Endodermal cell (in vitro differentiated cells): ENCODE results near the gene ZNF442. TPM values are rescaled to one million over a fixed set of nuclear protein-coding genes. Genes with fewer than 3 reads are reported as not detected.

Experiments
- DNase-seq: peaks from one replicate; pipeline ENCODE4 v3.0.0-alpha.2; 2017
- H3K27ac ChIP-seq: 2 replicates; pipeline ENCODE4 v1.5.1; 2013; ENCODE audit warnings: mild to moderate bottlenecking, low read depth, low read length, moderate library complexity
- H3K27me3 ChIP-seq: 2 replicates; pipeline ENCODE4 v1.6.1; 2013; ENCODE audit warnings: mild to moderate bottlenecking, low read length, moderate library complexity; ENCODE audit not compliant: insufficient read depth, control insufficient read depth, poor library complexity, severe bottlenecking
- H3K36me3 ChIP-seq: 2 replicates; pipeline ENCODE4 v1.7.0; 2013; ENCODE audit warnings: mild to moderate bottlenecking, low read length, moderate library complexity; ENCODE audit not compliant: control insufficient read depth, insufficient read depth
- H3K4me1 ChIP-seq: one replicate; pipeline ENCODE4 v1.7.0; 2013; ENCODE audit warnings: low read length; ENCODE audit not compliant: control insufficient read depth, insufficient read depth
- H3K4me3 ChIP-seq: 2 replicates; pipeline ENCODE4 v1.5.1; 2013; ENCODE audit warnings: mild to moderate bottlenecking, low read length, moderate library complexity
- H3K9ac ChIP-seq: 2 replicates; pipeline ENCODE4 v1.6.1; 2013; ENCODE audit warnings: mild to moderate bottlenecking, low read length, moderate library complexity; ENCODE audit not compliant: poor library complexity, severe bottlenecking; ENCODE audit errors: extremely low read depth
- H3K9me3 ChIP-seq: 2 replicates; pipeline ENCODE4 v1.6.1; 2013; ENCODE audit warnings: mild to moderate bottlenecking, low read length, moderate library complexity; ENCODE audit not compliant: control insufficient read depth
- H3K27ac Mint-ChIP-seq: 2 replicates; pipeline ENCODE4 v1.8.0; 2020; ENCODE audit warnings: mixed read lengths
- H3K27me3 Mint-ChIP-seq: 2 replicates; pipeline ENCODE4 v1.8.0; 2021; ENCODE audit warnings: mild to moderate bottlenecking, mixed read lengths; ENCODE audit not compliant: insufficient read depth
- H3K36me3 Mint-ChIP-seq: 2 replicates; pipeline ENCODE4 v1.8.0; 2020; ENCODE audit warnings: low read depth, mixed read lengths
- H3K4me1 Mint-ChIP-seq: 2 replicates; pipeline ENCODE4 v1.8.0; 2020; ENCODE audit warnings: mixed read lengths
- H3K4me3 Mint-ChIP-seq: 2 replicates; pipeline ENCODE4 v1.8.0; 2020; ENCODE audit warnings: mild to moderate bottlenecking, moderate library complexity, mixed read lengths
- H3K9me3 Mint-ChIP-seq: 2 replicates; pipeline ENCODE4 v1.8.0; 2020; ENCODE audit warnings: mild to moderate bottlenecking, mixed read lengths
- WGBS, 2 experiments: methylation state at CpG; one replicate each; pipeline versions ENCODE4 v1.1.5 to v1.1.7; 2013; ENCODE audit warnings: missing lambda C conversion rate in 2 of 2, mixed read lengths in 1 of 2; ENCODE audit not compliant: insufficient coverage in 1 of 2, insufficient read length in 1 of 2; 5-methylcytosine and 5-hydroxymethylcytosine counted together
- total RNA-seq, 2 donors: library from RNA; stranded (reverse); fragmentation: NEBNext Ultra II Directional in 1 of 2; extraction: Animal tissue kit (Norgen Biotek cat#: 25700) in 1 of 2; gene quantifications; 2 replicates in 1 of 2; 3 replicates in 1 of 2; pipeline ENCODE4 v1.2.1, GENCODE V29; 2021
- TF ChIP-seq, protein P1 (sequence below): fragments of 200-600 bp; sonication (generic); conservative IDR thresholded peaks from 2 replicates; pipeline ENCODE4 v1.5.0; 2021; ENCODE audit warnings: antibody characterized with exemption, mild to moderate bottlenecking

Gene ZNF442
- total RNA-seq, 2 donors from 2014 or later, result 2.7 to 3.5 TPM

DNA sequence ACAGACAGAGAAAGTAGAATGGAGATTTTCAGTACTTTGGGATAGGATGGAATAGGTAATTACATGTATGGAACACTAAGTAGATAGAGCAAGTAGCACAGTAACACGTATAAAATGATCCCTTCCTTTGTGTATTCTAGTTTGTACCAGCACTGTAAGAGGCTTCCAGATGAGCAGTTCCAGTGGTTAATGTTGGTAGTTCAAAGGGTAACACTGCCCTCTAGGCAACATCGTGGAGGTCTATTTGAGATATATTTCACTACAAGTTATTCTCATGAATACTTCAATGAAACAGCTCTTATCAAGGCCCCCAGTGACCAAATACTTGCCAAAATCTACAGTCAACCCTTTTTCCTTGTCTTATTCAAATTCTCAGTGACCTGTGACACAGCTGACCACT, 18.6 kb downstream of the ZNF442 start:
- no peak overlapping the region for H3K9ac ChIP-seq
- peaks cover 73% of the 10 kb centered on the region for H3K9me3 ChIP-seq
- H3K4me1 Mint-ChIP-seq, result no peaks in the 10 kb centered on the region
- H3K27ac ChIP-seq, result no peak overlapping the region
- no peak overlapping the region for H3K4me3 Mint-ChIP-seq
- H3K27me3 ChIP-seq, result no peaks in the 10 kb centered on the region
- H3K4me3 ChIP-seq, result no peak overlapping the region
- DNase-seq, result no peak
- peaks cover 28% of the 10 kb centered on the region for H3K36me3 ChIP-seq
- H3K27me3 Mint-ChIP-seq, result no peaks in the 10 kb centered on the region
- H3K27ac Mint-ChIP-seq, result no peak overlapping the region
- 82 to 89% methylated on average over 2 of the region's 2 CpGs for WGBS, 2 experiments
- H3K4me1 ChIP-seq, result no peaks in the 10 kb centered on the region
- TF ChIP-seq, protein P1, sequence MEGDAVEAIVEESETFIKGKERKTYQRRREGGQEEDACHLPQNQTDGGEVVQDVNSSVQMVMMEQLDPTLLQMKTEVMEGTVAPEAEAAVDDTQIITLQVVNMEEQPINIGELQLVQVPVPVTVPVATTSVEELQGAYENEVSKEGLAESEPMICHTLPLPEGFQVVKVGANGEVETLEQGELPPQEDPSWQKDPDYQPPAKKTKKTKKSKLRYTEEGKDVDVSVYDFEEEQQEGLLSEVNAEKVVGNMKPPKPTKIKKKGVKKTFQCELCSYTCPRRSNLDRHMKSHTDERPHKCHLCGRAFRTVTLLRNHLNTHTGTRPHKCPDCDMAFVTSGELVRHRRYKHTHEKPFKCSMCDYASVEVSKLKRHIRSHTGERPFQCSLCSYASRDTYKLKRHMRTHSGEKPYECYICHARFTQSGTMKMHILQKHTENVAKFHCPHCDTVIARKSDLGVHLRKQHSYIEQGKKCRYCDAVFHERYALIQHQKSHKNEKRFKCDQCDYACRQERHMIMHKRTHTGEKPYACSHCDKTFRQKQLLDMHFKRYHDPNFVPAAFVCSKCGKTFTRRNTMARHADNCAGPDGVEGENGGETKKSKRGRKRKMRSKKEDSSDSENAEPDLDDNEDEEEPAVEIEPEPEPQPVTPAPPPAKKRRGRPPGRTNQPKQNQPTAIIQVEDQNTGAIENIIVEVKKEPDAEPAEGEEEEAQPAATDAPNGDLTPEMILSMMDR, result peak; percentile 28
- peaks cover 38% of the 10 kb centered on the region for H3K36me3 Mint-ChIP-seq
- H3K9me3 Mint-ChIP-seq, result peaks cover 86% of the 10 kb centered on the region

DNA sequence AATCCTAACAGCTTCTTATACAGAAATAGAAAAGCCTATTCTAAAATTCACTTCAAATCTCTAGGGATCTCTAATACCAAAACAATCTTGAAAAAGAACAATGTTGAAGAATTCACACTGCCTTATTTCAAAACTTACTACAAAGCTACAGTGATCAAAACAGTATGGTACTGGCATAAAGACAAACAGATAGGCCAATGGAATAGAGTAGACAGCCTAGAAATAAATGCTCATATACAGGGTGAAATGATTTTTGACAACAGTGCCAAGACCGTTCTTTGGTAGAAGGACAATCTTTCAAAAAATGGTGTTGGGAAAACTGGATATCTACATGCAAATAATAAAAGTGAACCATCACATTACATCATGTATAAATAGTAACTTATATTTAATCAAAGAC, 20.3 kb downstream of the ZNF442 start:
- peak overlapping the region; percentile 38 for H3K4me3 ChIP-seq
- H3K36me3 ChIP-seq, result peaks cover 12% of the 10 kb centered on the region
- 100% methylated on average over 1 of the region's 1 CpG; no CpG with 5 or more reads in 1 of the 2 experiments for WGBS, 2 experiments
- Mint-ChIP-seq H3K4me1 (no peaks in the 10 kb centered on the region), H3K27ac (no peak overlapping the region), H3K36me3 (peaks cover 21% of the 10 kb centered on the region), H3K27me3 (no peaks in the 10 kb centered on the region), H3K9me3 (peaks cover 80% of the 10 kb centered on the region), H3K4me3 (no peak overlapping the region)
- H3K9ac ChIP-seq, result no peak overlapping the region
- H3K27me3 ChIP-seq, result no peaks in the 10 kb centered on the region
- TF ChIP-seq, protein P1, result no peak
- no peak overlapping the region for H3K27ac ChIP-seq
- DNase-seq, result no peak
- no peaks in the 10 kb centered on the region for H3K4me1 ChIP-seq
- peaks cover 63% of the 10 kb centered on the region for H3K9me3 ChIP-seq

GRCh38 chr19:12333162-12334159, 32.0 kb downstream of the ZNF442 start, which contains the start of gene ZNF563:
ZNF563 (minus strand) TSS chr19:12333633; CDS start chr19:12333482, 151 bp downstream.
- H3K27me3 ChIP-seq, result peaks cover 7% of the 10 kb centered on the region
- TF ChIP-seq, protein P1, result no peak
- Mint-ChIP-seq H3K4me1 (peaks cover 9% of the 10 kb centered on the region), H3K4me3 (peak within 1 kb of the TSS; percentile 87), H3K9me3 (peaks cover 1% of the 10 kb centered on the region), H3K27ac (peak within 1 kb of the TSS; percentile 83), H3K36me3 (no peaks in the 10 kb centered on the region), H3K27me3 (peaks cover 8% of the 10 kb centered on the region)
- peak within 1 kb of the TSS; percentile 87 for H3K4me3 ChIP-seq
- peaks cover 4% of the 10 kb centered on the region for H3K4me1 ChIP-seq
- H3K36me3 ChIP-seq, result no peaks in the 10 kb centered on the region
- peak within 1 kb of the TSS; percentile 74 for H3K9ac ChIP-seq
- H3K9me3 ChIP-seq, result no peaks in the 10 kb centered on the region
- DNase-seq, result peak; percentile 99
- WGBS, 2 experiments, result 1 to 3% methylated on average over 31 to 55 of the region's 55 CpGs
- H3K27ac ChIP-seq, result no peak within 1 kb of the TSS
